AG10803 (cell line): ENCODE results near the gene AVP.

Source experiments
- DNase-seq: peaks from one replicate; pipeline ENCODE4 v3.0.0; 2010; ENCODE audit warnings: low read depth
- H3K4me3 ChIP-seq: 2 replicates; pipeline ENCODE4 v1.5.1; 2011; ENCODE audit warnings: mild to moderate bottlenecking, low read length, control low read depth
- TF ChIP-seq, protein P1 (sequence below): conservative IDR thresholded peaks from 2 replicates; pipeline ENCODE4 v1.5.1; 2011; ENCODE audit warnings: mild to moderate bottlenecking, low read length, control low read depth, inconsistent platforms

The AVP gene

DNA sequence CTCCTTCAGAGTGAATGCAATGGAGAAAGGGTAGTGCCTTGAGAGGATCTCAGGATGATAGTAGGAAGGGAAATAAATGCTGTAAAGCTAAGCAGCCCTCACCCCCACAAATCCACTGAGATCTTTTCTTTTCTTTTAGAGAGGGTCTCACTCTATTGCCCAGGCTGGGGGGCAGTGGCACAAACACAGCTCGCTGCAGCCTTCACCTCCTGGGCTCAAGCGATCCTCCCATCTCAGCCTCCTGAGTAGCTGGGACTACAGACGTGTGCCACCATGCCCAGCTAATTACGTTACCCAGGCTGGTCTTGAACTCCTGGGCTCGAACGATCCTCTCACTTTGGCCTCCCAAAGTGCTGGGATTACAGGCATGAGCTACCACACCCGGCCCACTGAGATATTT is 16.0 kb upstream of the AVP start:
- no peak overlapping the region for H3K4me3 ChIP-seq
- TF ChIP-seq, protein P1, sequence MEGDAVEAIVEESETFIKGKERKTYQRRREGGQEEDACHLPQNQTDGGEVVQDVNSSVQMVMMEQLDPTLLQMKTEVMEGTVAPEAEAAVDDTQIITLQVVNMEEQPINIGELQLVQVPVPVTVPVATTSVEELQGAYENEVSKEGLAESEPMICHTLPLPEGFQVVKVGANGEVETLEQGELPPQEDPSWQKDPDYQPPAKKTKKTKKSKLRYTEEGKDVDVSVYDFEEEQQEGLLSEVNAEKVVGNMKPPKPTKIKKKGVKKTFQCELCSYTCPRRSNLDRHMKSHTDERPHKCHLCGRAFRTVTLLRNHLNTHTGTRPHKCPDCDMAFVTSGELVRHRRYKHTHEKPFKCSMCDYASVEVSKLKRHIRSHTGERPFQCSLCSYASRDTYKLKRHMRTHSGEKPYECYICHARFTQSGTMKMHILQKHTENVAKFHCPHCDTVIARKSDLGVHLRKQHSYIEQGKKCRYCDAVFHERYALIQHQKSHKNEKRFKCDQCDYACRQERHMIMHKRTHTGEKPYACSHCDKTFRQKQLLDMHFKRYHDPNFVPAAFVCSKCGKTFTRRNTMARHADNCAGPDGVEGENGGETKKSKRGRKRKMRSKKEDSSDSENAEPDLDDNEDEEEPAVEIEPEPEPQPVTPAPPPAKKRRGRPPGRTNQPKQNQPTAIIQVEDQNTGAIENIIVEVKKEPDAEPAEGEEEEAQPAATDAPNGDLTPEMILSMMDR = no peak

DNA sequence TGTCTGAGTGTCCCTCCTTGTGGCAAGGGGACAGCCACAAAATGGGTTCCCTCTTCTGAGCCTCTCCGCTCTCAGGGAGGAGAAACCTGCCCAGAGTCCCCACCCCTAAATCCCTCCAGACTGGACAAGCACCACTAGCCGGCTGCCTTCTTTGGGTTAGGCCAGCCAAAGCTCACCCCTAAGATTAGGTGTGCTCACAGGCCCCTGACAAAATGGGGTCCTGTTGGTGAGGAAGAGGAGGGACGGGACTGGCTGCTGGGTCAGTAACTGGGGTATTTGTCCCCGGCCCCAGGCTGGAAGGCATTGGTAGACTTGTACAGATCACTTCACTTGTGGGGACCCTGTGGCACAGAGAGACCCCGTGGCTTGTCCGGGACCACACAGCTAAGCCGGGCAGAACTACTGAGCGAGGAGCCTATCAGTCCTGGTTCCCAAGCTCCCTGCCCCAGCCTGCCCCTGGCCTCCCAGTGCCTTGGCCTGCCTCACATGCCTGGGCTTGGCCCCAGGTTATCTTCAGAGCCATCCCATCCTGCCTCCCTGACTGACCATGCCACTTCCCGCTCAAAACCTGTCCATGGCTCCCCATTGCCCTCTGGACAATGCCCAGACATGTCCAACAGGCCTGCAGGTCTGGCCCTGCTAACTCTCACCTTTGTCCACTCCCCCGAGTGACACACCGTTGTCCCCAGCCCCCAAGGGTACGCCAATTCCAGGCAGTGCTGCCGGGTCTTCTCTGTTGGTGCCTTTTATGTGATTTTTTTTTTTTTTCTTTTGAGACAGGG is 10.5 kb upstream of the AVP start:
- DNase-seq = no peak
- H3K4me3 ChIP-seq = no peak overlapping the region
- TF ChIP-seq, protein P1 = no peak

More for the DNA sequence above, 16.0 kb upstream of the AVP start:
- no peak for DNase-seq

DNA sequence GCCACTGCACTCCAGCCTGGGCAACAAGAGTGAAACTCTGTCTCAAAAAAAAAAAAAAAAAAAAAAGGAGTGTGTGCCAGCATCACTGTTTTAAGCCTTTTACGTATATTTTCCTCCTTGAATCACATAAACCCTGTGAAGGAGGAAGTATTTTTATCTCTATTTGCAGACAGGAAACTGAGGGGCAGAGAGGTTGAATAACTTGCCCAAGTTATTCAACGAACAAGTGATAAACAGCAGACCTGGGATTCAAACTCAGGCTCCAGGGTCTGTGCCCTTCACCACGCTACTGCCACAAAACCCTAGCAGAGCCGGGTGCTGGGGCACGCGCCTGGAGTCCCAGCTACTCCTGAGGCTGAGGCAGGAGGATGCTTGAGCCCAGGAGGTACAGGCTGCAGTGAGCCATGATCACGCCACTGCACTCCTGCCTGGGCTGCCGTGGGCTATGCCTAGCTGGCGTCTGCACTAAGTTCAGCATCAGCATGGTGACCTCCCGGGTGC is 9.4 kb upstream of the AVP start:
- TF ChIP-seq, protein P1 = no peak
- no peak overlapping the region for H3K4me3 ChIP-seq
- no peak for DNase-seq

DNA sequence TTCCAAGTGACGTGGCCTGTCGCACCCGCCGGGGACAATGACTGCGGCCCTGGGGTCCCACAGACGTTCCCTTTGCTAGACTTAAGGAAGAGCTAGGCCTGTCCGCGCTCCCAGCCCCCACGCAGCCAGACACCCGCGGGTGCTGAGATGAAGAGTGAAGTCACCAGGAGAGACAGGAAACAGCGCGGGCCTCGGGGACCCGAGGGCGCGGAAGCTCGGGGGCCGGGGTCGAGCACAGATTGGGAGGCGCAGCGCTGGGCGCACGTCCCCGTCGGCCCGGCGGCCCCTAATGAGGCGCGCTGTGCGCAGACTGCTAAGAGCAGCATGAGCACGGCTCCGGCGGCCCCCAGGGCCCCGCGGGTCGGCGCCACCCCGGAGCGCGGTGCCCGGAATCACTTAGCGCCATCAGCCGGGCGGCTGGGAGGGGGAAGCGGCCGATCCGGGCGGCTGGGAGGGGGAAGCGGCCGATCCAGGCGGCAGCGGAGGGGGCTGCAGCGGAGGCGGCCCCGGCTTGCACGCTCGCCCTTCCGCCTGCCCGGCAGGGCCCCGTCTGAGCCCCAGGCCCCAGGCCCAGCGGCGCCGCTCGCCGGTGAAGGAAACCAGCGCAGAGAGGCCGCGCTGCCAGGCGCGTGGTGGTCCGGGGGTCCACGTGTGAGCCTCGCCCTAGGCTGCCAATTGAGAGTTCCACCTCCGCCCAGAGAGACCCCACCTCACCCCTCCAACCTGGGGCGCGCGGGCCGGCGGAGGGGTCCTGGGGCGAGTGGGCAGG is 8.3 kb upstream of the AVP start:
- H3K4me3 ChIP-seq = peak overlapping the region; percentile 24
- TF ChIP-seq, protein P1 = no peak
- no peak for DNase-seq

DNA sequence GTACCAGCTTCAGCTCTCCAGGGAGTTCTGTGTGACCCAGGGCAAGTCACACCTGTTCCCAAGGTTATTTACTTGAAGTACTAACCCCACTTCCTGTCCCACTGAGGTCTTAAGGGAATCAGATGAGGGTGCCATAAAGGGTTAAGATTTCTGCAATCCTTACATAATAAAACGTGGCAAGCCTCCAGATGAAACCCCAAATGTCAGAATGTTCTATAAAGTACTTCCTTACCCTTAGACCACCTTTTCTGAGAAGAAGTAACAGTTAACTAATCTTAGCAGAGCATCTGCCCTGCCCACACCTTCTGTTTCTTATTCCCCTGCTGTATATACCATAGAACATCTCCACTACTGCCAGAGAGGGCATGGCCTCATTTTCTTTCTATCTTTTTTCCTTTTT is 6.0 kb upstream of the AVP start:
- TF ChIP-seq, protein P1 = no peak
- DNase-seq = no peak
- H3K4me3 ChIP-seq = no peak overlapping the region

DNA sequence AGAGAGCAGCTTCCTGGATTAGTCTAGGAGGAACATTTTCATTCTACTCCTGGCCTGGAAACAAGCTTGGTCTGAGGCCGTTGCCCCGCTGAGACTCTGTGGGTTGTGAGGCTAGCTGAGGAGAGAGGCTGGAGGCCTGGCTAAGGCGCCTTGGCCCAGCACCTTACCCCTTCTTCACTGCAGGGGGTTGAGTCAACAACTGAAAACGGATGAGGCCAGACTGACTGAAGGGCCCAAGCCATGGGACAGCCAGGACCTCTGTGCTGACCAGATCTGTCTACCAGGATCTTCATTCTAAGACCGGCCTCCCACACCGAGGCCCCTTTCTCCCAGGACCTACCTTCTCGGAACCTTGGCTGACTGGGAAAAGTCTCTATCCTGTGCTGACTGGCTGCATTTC is 3.5 kb upstream of the AVP start:
- TF ChIP-seq, protein P1 = no peak
- no peak overlapping the region for H3K4me3 ChIP-seq
- no peak for DNase-seq
